Neural progenitor cell (in vitro differentiated cells): ENCODE results near the gene SLC26A4.

Experiments
- EZH2 ChIP-seq: fragments of 200-600 bp; sonication (generic); IDR thresholded peaks from 2 replicates; pipeline ENCODE4 v1.6.1; 2017; ENCODE audit warnings: antibody characterized with exemption, mild to moderate bottlenecking, moderate library complexity
- EZH2phosphoT487 ChIP-seq: fragments of 200-600 bp; sonication (generic); IDR thresholded peaks from 2 replicates; pipeline ENCODE4 v1.6.1; 2017; ENCODE audit warnings: antibody characterized with exemption
- TF ChIP-seq, protein P1 (sequence below): fragments of 200-600 bp; sonication (generic); IDR thresholded peaks from 2 replicates; pipeline ENCODE4 v1.5.1; 2017; ENCODE audit warnings: antibody characterized with exemption, mild to moderate bottlenecking

GRCh38 chr7:107743567-107744344 lies 83.1 kb downstream of the SLC26A4 start, which contains the start of gene CBLL1:
- peak; percentile 6 for TF ChIP-seq EZH2
- TF ChIP-seq, protein P1, sequence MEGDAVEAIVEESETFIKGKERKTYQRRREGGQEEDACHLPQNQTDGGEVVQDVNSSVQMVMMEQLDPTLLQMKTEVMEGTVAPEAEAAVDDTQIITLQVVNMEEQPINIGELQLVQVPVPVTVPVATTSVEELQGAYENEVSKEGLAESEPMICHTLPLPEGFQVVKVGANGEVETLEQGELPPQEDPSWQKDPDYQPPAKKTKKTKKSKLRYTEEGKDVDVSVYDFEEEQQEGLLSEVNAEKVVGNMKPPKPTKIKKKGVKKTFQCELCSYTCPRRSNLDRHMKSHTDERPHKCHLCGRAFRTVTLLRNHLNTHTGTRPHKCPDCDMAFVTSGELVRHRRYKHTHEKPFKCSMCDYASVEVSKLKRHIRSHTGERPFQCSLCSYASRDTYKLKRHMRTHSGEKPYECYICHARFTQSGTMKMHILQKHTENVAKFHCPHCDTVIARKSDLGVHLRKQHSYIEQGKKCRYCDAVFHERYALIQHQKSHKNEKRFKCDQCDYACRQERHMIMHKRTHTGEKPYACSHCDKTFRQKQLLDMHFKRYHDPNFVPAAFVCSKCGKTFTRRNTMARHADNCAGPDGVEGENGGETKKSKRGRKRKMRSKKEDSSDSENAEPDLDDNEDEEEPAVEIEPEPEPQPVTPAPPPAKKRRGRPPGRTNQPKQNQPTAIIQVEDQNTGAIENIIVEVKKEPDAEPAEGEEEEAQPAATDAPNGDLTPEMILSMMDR: peak; percentile 64
- TF ChIP-seq EZH2phosphoT487: no peak
